A673 (cell line): ENCODE data around the gene FNDC1. TPM values are rescaled to one million over a fixed set of nuclear protein-coding genes. Genes with fewer than 3 reads are reported as not detected.

Experiments
- BruUV-seq: library from RNA; stranded (reverse); fragments of 400-500 nt; replicated peaks from 2 replicates; lab custom pipeline; 2021; lab: Mats Ljungman, UMichigan
- CTCF ChIA-PET: fragments of 300-600 bp; sonication (Branson Sonifier 250); formaldehyde crosslinking; loops from one replicate; lab custom pipeline; 2022; ENCODE audit warnings: antibody characterized with exemption; lab: Charles Lee
- POLR2A ChIA-PET: fragments of 300-600 bp; sonication (Branson Sonifier 250); formaldehyde crosslinking; loops from one replicate; lab custom pipeline; 2022; ENCODE audit warnings: antibody characterized with exemption; ENCODE audit not compliant: low non-redundant PET; lab: Charles Lee
- DNase-seq: peaks from one replicate; pipeline ENCODE4 v3.0.0-alpha.2; 2015; ENCODE audit warnings: low spot score
- H3K27ac ChIP-seq: fragments of 200-600 bp; sonication (generic); 2 replicates; pipeline ENCODE4 v1.5.1; 2016; ENCODE audit warnings: mixed run types, low read depth, mild to moderate bottlenecking, mixed read lengths, antibody characterized with exemption, low read length; ENCODE audit not compliant: poor library complexity, severe bottlenecking
- H3K27me3 ChIP-seq: fragments of 200-600 bp; sonication (generic); replicated peaks from 2 replicates; pipeline ENCODE4 v1.6.1; 2017; ENCODE audit warnings: mixed run types, low read depth, mild to moderate bottlenecking, mixed read lengths, antibody characterized with exemption, low read length; ENCODE audit not compliant: insufficient read depth, poor library complexity
- H3K36me3 ChIP-seq: fragments of 200-600 bp; sonication (generic); 2 replicates; pipeline ENCODE4 v1.6.1; 2016; ENCODE audit warnings: mixed run types, mild to moderate bottlenecking, mixed read lengths, antibody characterized with exemption, low read length; ENCODE audit not compliant: insufficient read depth, poor library complexity, severe bottlenecking
- H3K4me1 ChIP-seq: fragments of 200-600 bp; sonication (generic); 2 replicates; pipeline ENCODE4 v1.6.1; 2017; ENCODE audit warnings: mixed run types, mild to moderate bottlenecking, mixed read lengths, antibody characterized with exemption, low read length; ENCODE audit not compliant: insufficient read depth, poor library complexity, severe bottlenecking
- H3K4me3 ChIP-seq: fragments of 200-600 bp; sonication (generic); 2 replicates; pipeline ENCODE4 v1.5.1; 2016; ENCODE audit warnings: low read depth, mixed run types, mild to moderate bottlenecking, mixed read lengths, low read length; ENCODE audit not compliant: poor library complexity, severe bottlenecking
- H3K9me3 ChIP-seq: fragments of 200-600 bp; sonication (generic); 2 replicates; pipeline ENCODE4 v1.6.1; 2016; ENCODE audit warnings: mixed run types, low read depth, mild to moderate bottlenecking, mixed read lengths, antibody characterized with exemption, low read length; ENCODE audit not compliant: poor library complexity, severe bottlenecking
- EZH2 ChIP-seq: fragments of 200-600 bp; sonication (generic); IDR thresholded peaks from 2 replicates; pipeline ENCODE4 v1.6.1; 2017; ENCODE audit warnings: borderline replicate concordance, low read depth, mild to moderate bottlenecking, mixed read lengths, antibody characterized with exemption, low read length; ENCODE audit not compliant: poor library complexity, severe bottlenecking
- intact Hi-C: fragments of 100-400 bp; cut with micrococcal nuclease; formaldehyde crosslinking; loops from one replicate; pipeline ENCODE4 v1.10.0; 2022; ENCODE audit not compliant: unreplicated experiment
- total RNA-seq: library from RNA; stranded (reverse); gene quantifications from 2 replicates; pipeline ENCODE4 v1.2.3, GENCODE V29; 2021
- TF ChIP-seq, protein P1 (sequence below): fragments of 300-800, 200-600 bp; sonication (generic); conservative IDR thresholded peaks from 2 replicates; pipeline ENCODE4 v1.5.1; 2017; ENCODE audit warnings: low read depth, mild to moderate bottlenecking, antibody characterized with exemption, low read length, moderate library complexity, mixed read lengths

FNDC1 gene
- total RNA-seq, 1 experiment from 2014 or later = not detected

DNA sequence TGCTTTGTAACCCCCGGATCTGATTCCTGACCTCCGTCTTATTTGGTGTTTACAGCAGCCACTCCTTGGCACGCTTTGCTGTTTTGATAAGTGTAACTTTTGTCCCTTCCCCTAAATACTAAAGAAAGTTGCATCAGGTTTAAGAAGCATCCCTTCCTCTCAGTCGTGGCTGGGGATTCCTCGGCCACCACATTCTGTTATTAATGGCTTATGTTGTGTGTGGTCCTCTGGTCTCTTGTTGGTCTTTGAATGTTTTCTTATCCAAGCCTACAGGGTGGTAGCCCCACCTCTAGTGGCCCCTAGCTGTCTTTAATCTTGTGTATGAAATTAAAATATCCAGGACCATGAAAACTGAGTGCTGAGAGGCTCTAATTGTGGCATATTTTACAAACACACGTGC, 37.5 kb upstream of the FNDC1 start:
- BruUV-seq = no TSS peak
- no peak for DNase-seq
- H3K36me3 ChIP-seq = no peaks in the 10 kb centered on the region
- CTCF ChIA-PET = no interaction called here
- no peaks in the 10 kb centered on the region for H3K4me1 ChIP-seq
- H3K27me3 ChIP-seq = no peaks in the 10 kb centered on the region
- intact Hi-C loops = loop anchor here (5.0 to 10.0 kb wide), 2 partner anchors 87 to 119 kb away; partner anchors contain the start of gene TAGAP
- H3K9me3 ChIP-seq = no peaks in the 10 kb centered on the region
- H3K27ac ChIP-seq = no peak overlapping the region
- POLR2A ChIA-PET = no interaction called here
- TF ChIP-seq, protein P1, sequence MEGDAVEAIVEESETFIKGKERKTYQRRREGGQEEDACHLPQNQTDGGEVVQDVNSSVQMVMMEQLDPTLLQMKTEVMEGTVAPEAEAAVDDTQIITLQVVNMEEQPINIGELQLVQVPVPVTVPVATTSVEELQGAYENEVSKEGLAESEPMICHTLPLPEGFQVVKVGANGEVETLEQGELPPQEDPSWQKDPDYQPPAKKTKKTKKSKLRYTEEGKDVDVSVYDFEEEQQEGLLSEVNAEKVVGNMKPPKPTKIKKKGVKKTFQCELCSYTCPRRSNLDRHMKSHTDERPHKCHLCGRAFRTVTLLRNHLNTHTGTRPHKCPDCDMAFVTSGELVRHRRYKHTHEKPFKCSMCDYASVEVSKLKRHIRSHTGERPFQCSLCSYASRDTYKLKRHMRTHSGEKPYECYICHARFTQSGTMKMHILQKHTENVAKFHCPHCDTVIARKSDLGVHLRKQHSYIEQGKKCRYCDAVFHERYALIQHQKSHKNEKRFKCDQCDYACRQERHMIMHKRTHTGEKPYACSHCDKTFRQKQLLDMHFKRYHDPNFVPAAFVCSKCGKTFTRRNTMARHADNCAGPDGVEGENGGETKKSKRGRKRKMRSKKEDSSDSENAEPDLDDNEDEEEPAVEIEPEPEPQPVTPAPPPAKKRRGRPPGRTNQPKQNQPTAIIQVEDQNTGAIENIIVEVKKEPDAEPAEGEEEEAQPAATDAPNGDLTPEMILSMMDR = no peak
- H3K4me3 ChIP-seq = no peak overlapping the region

DNA sequence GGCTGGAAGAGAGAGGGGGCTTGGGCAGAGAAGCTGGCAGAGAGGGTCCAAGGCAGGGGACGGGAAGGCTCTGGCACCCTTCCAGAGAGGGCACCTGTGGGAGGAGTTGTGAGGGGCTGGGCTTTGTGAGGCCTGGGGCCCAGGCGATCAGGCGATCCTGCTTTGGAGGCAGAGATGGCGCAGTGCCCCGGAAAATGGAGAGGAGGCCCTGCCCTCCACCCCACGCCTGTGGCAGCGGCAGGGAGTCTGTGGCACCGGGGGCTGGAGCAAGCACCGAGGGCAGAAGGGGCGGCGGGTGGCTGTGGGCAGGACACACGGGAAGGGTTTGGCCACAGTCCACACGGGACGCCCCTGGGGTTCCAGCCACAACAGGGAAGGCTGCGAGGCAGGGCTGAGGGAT, 36.5 kb upstream of the FNDC1 start:
- Histone ChIP-seq H3K36me3 (no peaks in the 10 kb centered on the region), H3K4me1 (no peaks in the 10 kb centered on the region), H3K27me3 (no peaks in the 10 kb centered on the region), H3K4me3 (no peak overlapping the region), H3K27ac (no peak overlapping the region), H3K9me3 (no peaks in the 10 kb centered on the region)
- POLR2A ChIA-PET = no interaction called here
- CTCF ChIA-PET = no interaction called here
- DNase-seq = no peak
- intact Hi-C loops = loop anchor here (5.0 to 10.0 kb wide), 2 partner anchors 88 to 120 kb away; partner anchors contain the start of gene TAGAP
- no TSS peak for BruUV-seq
- no peak for TF ChIP-seq EZH2
- TF ChIP-seq, protein P1 = no peak

DNA sequence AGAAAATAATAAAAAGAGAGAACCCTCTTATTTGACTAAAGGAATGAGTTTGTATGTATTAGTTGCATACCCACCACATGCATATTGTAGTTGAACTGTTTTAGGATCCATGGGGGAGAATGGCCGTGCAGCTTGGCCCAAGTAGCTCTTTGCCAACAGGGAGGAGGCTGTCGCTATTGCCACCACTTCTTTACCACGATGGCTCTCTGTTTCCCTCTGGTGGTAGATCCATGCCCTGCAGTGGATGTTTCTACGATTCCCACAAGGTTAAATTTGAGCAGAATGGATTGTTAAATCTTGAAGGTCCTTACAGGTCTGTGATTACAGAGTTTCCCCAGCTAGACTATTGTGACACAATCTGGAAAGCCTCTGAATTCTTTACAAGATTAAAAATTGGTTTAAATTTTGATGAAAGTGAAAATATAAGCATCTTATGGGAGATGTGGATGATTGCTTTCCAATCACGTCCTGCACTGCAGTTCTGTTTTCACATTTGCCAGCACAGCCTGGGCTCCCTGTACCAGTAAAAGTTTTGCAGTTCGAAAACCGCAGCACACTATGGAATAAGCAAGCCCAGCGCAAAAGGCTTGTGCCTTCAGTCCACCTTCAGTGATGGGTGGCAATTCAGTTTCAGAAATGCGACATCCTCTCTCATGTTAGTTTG, 34.4 kb upstream of the FNDC1 start:
- Histone ChIP-seq H3K4me3 (no peak overlapping the region), H3K4me1 (no peaks in the 10 kb centered on the region), H3K27ac (no peak overlapping the region), H3K36me3 (no peaks in the 10 kb centered on the region), H3K9me3 (no peaks in the 10 kb centered on the region), H3K27me3 (peaks cover 10% of the 10 kb centered on the region)
- peak; percentile 75 for DNase-seq
- POLR2A ChIA-PET = no interaction called here
- CTCF ChIA-PET = interaction anchor here (0.5 to 1.0 kb wide), 10 partner anchors 9 to 921 kb away, joined by 3 to 20 read pairs (median 4); partner anchors contain the start of genes RSPH3 and TAGAP
- intact Hi-C loops = loop anchor here (2.0 to 10.0 kb wide), 3 partner anchors 90 to 430 kb away; partner anchors contain the start of gene TAGAP
- no peak for TF ChIP-seq EZH2
- TF ChIP-seq, protein P1 = peak; percentile 93
- no TSS peak for BruUV-seq
